NCI-H2029 (cell line): Measurements from ENCODE around the gene DNAI4.
"Not testable (repeated sequence)": the region's sequence is repeated elsewhere in the genome, so short reads cannot be mapped to it uniquely, and the experiment has no call there.

Source experiments
- DNase-seq: peaks from one replicate; lab custom pipeline; 2025; lab: John Stamatoyannopoulos, UW

The DNAI4 gene, protein sequence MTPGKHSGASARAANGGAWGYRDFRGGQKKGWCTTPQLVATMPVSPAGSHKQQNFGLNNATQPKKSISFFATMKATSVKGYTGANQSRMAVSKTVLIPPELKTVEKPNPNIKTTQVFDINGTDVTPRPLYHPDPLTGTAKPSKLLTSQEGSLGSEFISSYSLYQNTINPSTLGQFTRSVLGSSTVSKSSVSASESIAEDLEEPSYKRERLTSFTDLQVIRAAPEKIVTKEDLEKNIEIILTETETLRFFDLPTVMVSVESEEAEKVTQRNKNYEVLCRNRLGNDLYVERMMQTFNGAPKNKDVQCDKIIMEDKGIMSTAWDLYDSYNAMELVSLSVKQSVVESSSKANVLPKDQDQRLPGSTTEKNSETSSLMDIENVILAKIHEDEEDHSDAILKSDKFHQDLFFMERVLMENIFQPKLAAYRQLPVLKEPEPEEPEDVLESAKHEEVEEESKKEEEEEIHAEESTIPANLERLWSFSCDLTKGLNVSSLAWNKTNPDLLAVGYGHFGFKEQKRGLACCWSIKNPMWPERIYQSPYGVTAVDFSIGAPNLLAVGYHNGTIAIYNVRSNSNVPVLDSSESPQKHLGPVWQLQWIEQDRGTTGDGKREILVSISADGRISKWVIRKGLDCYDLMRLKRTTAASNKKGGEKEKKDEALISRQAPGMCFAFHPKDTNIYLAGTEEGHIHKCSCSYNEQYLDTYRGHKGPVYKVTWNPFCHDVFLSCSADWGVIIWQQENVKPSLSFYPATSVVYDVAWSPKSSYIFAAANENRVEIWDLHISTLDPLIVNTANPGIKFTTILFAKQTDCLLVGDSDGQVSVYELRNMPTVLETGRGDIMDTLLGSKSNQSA

DNA sequence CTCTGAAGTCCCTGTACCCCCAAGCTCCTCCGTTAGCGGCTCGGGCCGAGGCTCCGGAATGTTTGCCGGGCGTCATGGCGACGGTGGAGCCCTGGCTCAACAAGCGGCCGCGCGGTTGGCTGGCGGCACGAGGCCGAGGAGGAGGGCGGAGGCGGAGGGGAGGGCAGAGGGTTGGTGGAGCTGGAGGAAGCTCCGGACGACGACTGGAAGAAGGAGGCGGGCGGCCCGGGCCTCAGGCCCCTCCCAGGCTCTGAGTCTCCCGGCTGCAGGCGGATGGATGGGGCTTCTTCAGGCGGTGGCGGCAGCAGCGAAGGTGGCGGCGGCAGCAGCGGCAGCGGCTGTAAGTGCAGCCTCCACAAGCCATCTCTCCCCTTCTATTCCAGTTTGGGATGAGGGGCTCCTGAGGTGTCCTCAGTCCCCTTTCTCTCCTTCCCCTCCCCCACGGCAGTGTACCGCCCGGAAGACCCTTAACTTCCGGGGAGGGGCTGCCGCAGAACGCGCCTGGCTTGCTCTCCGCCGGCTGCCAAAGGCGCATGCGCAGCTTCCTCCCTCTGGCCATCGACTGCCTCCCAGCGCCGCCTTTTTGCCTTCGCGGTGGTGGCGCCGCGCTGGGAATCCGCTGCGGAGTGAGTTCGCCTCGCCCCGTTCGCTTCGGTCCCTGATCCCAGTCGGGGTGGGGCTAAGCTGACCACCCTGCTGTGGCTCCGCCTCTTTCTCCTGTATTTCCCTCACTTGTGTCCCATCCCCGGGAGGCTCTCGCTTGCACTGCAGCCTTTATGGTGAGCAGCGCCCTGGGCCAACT is at the start of gene DNAI4, which contains the start of gene MIER1:
DNAI4 (minus strand) TSS at position 101 of the 802 bp plus-strand sequence; CDS start at position 76, 25 bp downstream.
MIER1 (plus strand) TSS at position 235 of the 802 bp plus-strand sequence; CDS start at position 274, 39 bp downstream.
- DNase-seq = peak; percentile 98

DNA sequence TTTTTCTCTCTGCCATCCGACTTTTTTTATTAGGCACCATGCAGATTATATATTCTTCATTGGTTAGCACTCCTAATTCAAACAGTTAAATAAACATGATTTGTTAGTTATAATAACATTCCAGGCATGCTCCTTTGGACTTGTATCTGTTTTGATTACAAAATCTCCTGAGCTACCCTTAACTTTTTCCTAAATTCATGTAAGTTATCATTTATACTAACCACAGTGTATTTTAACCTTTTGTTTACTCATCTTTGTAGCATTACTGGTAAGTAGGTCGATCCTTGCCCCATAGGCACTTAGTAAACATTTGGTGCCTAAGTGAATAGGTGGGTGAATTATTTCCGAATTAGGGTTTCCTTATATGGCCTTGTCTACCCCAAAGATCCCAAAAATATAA is 43.9 kb upstream of the DNAI4 start:
- DNase-seq = no peak

DNA sequence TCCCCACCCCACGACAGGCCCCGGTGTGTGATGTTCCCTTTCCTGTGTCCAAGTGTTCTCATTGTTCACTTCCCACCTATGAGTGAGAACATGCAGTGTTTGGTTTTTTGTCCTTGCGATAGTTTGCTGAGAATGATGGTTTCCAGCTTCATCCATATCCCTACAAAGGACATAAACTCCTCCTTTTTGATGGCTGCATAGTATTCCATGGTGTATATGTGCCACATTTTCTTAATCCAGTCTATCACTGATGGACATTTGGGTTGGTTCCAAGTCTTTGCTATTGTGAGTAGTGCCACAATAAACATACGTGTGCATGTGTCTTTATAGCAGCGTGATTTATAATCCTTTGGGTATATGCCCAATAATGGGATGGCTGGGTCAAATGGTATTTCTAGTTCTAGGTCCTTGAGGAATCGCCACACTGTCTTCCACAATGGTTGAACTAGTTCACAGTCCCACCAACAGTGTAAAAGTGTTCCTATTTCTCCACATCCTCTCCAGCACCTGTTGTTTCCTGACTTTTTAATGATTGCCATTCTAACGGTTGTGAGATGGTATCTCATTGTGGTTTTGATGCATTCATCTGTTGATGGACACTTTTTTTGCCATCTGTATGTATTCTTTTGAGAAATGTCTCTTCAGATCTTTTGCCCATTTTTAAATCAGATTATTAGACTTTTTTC is 41.7 kb upstream of the DNAI4 start:
- not testable (repeated sequence) for DNase-seq

DNA sequence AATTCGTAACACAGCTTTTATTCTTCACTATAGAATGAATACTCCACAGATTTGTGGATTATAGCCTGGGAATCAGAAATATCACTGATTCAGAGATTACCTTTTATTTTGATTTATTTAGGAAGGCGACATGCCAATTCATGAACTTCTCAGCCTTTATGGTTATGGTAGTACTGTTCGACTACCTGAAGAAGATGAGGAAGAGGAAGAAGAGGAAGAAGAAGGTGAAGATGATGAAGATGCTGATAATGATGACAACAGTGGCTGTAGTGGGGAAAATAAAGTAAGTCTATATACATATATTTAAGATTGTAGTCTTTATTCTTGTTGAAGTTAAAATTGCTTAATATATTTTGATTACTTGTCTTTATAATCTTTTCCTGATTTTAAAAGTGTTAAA is 33.3 kb upstream of the DNAI4 start:
- DNase-seq = no peak

DNA sequence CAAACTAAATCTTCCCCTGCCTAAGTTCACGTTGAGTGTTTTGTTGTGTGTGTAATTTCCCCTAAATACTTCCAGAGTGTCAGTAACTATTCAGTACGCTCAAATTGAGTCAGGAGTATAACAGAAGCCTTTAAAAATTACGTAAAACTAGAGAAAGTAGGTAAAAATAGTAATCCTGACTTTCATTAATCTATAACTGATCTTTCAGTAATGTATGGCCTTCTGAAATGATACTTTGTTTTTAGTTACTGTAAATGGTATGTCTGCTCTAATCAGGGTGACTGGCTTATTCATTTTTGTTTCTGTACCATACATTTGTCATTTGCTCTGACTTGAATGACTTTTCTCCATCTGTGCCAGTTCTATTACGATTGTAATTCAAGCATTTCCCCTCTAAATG is 29.6 kb upstream of the DNAI4 start:
- DNase-seq = no peak

DNA sequence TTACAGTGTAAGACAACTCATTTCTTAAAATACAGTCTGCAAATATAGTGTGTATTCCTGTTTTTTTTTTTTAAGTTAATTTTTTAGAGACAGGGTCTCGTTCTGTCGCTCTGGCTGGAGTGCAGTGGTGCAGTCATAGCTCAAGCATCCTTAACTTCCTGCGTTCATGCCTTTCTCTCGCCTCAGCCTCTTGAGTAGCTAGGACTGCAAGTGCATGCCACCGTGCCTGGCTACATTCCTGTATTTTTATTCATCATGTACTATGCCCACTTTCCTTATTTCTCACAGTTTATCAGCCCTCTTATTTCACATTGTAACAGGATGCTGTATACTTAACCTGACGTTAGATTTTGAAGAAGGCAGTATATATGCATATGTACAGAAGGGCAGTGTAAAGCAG is 26.9 kb upstream of the DNAI4 start:
- no peak for DNase-seq

DNA sequence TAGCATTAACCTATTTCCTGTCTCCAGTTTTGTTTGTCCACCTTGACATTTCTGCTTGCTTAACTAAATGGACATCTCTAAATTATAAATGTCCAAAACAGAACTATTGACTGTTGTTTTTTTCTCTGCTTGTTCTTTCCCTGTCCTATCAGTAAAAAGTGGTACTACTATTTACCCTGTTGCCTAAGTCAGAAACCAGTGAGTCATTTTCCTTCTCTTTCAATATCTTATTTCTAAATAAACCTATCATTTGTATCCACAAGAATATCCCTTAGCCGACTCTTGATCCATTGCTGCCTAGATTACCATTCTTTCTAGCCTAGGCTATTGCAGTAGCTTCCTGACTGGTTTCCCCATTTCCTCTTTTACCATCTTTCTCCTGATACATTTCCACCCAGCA is 22.6 kb upstream of the DNAI4 start:
- no peak for DNase-seq

DNA sequence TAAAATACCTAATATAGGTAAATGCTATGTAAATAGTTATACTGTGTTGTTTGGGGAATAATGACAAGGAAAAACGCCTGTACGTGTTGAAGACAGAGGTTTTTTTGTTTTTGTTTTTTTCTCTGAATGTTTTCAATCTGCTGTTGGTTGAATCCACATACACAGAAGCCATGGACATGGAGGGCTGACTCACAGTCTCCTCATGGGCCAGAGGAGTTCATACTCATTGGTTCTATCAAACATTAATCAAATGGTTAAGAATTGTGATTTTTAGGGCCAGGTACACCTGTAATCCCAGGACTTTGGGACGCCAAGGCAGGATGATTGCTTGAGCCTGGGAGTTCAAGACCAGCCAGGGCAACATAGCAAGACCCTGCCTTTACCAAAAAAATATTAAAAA is 20.7 kb upstream of the DNAI4 start:
- DNase-seq = no peak

DNA sequence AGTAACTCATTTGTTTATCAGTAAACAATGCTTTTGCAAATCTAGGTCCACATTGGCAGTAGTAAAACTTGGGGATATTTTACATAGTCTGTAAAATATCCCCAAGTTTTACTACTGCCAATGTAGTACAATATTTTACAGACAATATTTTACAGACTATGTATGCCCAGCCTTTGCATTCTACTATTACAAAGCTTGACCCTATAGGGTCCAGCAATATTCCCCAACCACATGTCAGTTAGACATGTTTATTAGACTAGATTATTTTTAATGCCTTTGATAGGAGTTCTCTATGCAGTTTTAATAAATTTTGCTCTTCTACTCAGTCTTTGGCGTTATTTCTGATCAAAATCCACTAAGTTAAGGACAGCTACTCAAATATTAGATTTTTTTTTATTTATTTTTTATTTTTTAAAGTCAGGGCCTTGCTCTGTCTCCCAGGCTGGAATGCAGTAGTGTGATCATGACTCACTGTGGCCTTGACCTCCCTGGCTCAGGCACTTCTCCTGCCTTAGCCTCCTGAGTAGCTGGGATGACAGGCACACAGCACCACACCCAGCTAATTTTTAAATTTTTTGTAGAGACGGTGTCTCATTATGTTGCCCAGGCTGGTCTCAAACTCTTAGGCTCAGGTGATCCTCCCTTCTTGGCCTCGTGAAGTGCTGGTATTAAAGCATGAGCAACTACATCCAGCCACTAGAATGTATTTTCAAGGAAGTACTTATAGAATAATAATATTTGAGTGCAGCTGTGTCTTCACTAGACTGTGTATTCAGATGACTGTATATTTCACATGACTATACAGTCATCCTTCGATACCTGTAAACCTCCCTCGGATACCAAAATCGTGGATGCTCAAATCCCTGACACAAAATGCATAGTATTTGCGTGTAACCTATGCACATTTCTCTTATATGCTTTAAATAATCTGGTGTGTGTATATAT is 19.9 kb upstream of the DNAI4 start:
- DNase-seq = peak; percentile 45

DNA sequence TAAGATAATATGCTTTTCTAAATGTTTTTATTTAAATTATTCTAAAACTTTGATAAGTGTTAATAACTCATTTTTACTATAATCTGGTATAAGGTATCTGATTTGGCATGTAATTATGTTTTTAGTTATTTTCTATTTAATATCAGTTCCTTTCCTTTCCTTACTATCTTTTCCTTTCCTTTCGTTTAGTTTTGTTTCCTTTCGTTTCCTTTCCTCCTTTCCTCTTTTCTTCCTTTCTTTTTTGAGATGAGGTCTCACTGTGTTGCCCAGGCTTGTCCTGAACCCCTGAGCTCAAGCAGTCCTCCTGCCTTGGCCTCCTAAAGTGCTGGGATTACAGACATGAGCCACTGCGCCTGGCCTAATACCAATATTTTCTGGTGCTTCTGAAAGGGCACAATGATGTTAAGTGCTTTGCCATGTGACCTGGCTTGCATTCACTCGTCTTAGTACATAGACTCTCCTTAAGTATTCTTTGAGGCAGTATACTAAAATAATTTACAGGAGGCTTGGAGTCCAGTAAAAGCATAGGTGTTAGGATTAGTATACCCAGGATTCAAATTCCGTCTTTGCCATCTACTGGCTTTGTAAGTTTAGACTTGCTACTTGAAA is 18.8 kb upstream of the DNAI4 start:
- peak; percentile 31 for DNase-seq

DNA sequence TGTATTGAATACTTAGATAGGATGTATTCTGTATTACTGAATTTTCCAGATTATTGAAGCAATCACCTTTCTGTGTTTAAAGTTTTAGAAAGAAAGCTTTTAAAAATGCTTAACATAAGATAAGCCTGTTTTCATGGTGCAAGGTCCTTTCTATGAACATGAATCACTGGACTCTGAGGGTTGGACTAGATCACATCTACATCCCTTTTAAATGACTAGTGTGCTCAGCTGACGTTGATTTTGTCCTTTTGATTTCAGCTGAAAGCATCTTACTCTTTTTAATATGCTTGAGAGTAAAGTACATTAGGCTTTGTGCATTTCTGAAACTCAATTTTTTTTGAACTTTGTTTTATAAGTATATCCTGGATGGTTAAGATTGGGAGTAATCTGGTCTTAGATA is 16.3 kb upstream of the DNAI4 start:
- DNase-seq = no peak

DNA sequence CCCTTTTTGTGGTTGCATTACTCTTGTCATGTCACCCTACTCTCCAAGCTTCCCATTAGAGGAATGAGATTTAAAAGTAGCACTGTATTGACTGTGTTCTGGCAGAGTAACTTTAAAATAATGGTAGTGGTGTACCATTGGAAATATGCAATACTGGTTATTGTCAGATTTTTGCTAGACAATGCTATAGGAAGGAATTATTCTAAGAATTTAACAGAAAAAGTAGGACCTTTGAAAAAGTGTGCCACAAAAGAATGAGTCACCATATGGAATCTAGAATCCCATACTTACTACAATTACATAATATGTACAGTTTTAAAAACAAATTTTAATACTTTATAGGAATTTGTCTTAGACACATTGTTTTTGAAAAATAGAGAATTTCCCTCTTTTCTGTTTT is 14.0 kb upstream of the DNAI4 start:
- DNase-seq = no peak

DNA sequence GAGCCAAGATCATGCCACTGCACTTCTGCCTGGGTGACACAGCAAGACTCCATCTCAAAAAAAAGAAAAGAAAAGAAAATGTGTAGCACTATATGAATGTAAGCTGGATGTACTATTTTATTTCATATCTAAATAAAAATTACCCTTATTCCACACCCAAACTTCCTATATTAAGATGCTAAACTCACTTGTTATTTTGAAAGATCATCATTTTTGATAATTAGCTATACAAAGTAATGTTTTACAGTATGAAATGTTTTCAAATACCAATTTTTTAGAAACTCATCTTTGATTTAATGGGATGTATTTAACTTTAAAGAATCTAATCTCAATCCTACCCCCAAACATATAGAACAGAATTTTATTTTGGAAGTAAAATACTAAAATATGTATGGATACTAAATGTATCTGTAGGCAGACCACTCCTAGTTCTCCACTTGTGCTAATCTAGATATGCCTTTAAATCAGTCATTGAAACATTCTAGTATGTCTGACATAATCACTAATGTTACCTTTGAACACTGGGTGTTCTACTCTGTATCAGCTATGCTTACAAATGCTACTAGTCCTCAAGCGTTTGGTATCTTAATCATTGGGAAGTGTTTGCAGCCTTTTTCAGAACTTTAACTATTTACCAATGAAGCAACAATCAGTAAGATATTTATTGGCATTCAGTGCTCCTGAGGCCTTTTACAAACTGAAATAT is 13.0 kb upstream of the DNAI4 start:
- no peak for DNase-seq

DNA sequence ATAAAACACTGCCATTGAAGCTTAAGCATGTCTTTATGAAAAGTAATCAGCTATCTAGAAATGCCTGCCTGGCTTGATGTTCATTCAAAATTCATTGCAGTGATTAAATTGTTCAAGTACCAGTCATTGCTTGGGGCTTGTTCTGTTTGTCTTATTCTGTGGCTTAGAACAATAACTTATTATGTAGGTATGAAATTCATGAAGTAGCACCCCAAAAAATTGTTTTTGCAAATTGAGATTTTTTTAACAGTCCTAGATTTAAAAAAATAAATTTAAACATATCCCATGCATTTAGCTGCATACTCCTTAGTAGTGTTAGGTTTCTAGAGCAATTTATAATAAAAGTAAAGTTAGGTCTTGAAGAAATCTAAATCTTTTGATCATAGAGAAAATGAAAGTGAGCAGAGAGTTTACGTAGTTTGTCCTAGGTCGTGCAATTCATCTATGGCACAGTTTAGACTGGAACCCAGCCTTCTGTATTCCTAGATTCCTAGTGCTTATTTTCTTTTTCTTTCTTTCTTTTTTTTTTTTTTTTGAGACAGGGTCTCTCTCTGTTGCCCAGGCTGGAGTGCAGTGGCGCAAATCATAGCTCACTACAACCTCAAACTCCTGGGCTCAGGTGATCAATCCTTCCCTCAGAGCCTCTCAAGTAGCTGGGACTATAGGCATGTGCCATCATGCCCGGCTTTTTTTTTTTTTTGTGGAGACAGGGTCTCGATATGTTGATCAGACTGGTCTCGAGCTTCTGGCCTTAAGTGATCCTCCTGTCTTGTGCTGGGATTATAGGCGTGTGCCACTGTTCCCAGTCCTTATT is 9.4 kb upstream of the DNAI4 start:
- no peak for DNase-seq

DNA sequence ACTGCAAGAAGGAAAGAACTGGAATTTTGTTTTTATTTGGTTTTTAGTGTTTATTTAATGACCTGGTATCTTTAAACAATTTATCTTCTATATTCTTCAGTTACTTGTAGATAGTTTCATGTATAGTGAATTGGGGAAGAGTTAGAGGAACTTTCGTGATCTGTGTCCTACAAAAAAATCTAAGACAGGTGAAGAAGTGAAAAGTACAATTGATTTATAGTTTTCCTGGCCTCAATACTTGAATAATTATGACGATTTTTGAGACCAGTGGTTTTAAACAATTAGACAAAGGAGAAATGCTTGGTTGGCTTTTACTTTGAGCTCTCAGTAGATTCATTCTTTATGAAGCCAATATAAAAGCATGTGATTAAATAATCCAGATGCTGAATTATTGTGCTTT is 7.6 kb upstream of the DNAI4 start:
- DNase-seq = no peak

DNA sequence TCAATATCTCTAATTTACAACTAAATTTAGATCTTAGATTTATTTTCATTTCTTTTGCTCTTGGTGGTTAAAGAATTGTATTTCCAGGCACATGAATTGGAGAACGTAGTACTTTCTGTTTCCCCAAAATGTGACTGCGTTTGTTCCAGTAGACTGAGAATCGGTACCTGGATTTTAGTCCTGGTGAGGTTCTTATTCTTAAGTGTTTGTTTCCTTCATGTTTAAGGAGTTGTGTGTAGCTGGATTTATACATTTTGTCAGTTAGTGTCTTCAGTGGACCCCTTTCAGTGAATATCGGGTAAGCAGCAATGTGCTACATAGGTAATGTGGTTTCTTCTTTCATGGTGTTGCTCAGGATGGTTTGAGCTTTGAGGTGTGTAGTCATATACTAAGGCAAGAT is 6.9 kb upstream of the DNAI4 start:
- DNase-seq = no peak

DNA sequence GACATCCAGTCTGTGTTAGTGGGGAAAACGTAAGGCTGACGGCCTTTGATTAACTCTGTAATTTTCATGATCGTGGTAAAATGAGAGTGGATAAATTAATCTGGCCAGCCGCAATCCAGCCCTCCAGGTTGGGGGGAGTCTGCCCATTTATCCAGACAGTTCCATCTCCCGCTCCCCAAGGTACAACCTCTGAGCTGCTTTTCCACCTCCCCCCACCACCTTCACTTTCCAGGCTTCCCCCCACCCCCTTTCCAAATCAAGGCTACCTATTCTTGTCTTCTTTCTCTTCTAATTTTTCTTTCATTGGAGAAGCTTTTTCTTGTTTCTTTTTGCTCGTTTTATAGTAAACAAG is 6.1 kb upstream of the DNAI4 start:
- DNase-seq = no peak

DNA sequence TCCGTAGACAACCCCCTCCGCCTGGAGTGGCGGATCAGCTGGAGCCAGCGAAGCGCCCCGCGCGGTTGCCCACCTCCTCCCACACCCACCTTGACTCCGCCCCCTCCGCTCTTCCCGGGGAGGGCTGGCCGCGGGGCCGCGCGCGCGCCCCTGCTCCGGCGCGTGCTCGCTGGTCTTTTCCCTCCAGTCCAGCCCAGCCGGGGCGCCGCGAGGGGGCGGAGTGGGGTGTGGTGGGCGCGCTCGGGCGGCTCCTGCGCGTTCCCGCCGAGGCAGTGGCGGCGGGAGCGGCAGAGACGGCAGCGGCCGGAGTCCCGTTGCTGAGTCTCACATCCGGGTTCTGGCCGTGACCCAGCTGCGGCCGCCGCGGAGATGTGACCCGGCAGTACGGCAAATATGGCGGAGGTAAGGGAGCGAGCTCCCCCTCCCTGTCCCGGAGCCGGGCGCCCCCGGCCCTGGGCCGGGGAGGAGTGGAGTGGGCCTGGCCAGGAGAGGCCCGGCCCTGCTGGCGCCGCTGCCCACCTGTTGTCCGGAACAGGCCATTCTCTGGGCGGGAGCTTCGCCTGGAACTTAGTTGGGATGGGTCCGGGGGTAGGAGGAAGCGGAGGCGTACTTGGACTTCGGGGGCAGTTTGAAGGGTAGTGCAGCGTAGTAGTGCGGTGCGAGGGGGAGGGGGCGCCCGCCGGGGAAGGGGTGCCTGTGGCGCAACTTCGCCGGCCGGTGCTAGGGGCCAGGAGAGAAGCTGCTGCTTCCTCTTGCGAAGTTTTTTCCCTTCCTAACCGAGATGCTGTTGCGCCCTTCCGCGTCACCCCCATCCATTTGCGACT is 5.6 kb upstream of the DNAI4 start:
- peak; percentile 91 for DNase-seq
